H54 (cell line): ENCODE data around the gene FRMD8.
"Not testable (repeated sequence)": the region's sequence is repeated elsewhere in the genome, so short reads cannot be mapped to it uniquely, and the experiment has no call there.

Source experiments
- DNase-seq: peaks from one replicate; pipeline ENCODE4 v3.0.0; 2011; ENCODE audit warnings: low spot score, mixed read lengths; ENCODE audit not compliant: insufficient read length
- FAIRE-seq: peaks from 3 replicates; lab custom pipeline; 2011; peaks lifted over from hg19 to GRCh38; lab: Jason Lieb, UNC
- POLR2A ChIP-seq: IDR thresholded peaks from 2 replicates; pipeline ENCODE4 v1.6.1; 2011; ENCODE audit warnings: low read depth, mild to moderate bottlenecking, low read length

FRMD8 gene

GRCh38 chr11:65444314-65445051 is 58.0 kb downstream of the FRMD8 start:
- DNase-seq (no peak), FAIRE-seq (no peak)
- TF ChIP-seq POLR2A: no peak

GRCh38 chr11:65445101-65445603 is 58.7 kb downstream of the FRMD8 start:
- DNase-seq: no peak
- TF ChIP-seq POLR2A: 0 out of 2 replicates have a peak, but pooled peaks have one; percentile 17
- FAIRE-seq: no peak

GRCh38 chr11:65445604-65446445 is 59.4 kb downstream of the FRMD8 start:
- FAIRE-seq (no peak), DNase-seq (no peak)
- TF ChIP-seq POLR2A: no peak

GRCh38 chr11:65446446-65447277 is 60.2 kb downstream of the FRMD8 start:
- no peak for TF ChIP-seq POLR2A
- FAIRE-seq: no peak

GRCh38 chr11:65448074-65448417 is 61.6 kb downstream of the FRMD8 start:
- DNase-seq: no peak
- no peak for TF ChIP-seq POLR2A
- FAIRE-seq: no peak

More at GRCh38 chr11:65446446-65447277, 60.2 kb downstream of the FRMD8 start:
- no peak for DNase-seq

GRCh38 chr11:65448418-65449105 is 62.1 kb downstream of the FRMD8 start:
- DNase-seq: no peak
- FAIRE-seq: no peak
- no peak for TF ChIP-seq POLR2A

- not testable (repeated sequence) for FAIRE-seq, DNase-seq
These were observed 64.9 kb downstream of the FRMD8 start for GRCh38 chr11:65451301-65451700.

- DNase-seq, FAIRE-seq: not testable (repeated sequence)
These were observed 65.8 kb downstream of the FRMD8 start for GRCh38 chr11:65452259-65452658.

- FAIRE-seq (no peak), DNase-seq (peak; percentile 61)
- TF ChIP-seq POLR2A: no peak
These were observed 66.5 kb downstream of the FRMD8 start for GRCh38 chr11:65452806-65453490.

- no peak for TF ChIP-seq POLR2A
- FAIRE-seq (no peak), DNase-seq (no peak)
These were observed 67.9 kb downstream of the FRMD8 start for GRCh38 chr11:65454311-65454695.

- DNase-seq (no peak), FAIRE-seq (no peak)
- peak; percentile 63 for TF ChIP-seq POLR2A
These were observed 68.4 kb downstream of the FRMD8 start for GRCh38 chr11:65454696-65455456.

- no peak for TF ChIP-seq POLR2A
- FAIRE-seq: no peak
These were observed 70.0 kb downstream of the FRMD8 start for GRCh38 chr11:65456418-65456817.

GRCh38 chr11:65459552-65459951 is 73.1 kb downstream of the FRMD8 start:
- FAIRE-seq (no peak), DNase-seq (no peak)
- no peak for TF ChIP-seq POLR2A

More at GRCh38 chr11:65456418-65456817, 70.0 kb downstream of the FRMD8 start:
- DNase-seq: no peak
